ENCODE measurements around the gene PEX19.

DNA sequence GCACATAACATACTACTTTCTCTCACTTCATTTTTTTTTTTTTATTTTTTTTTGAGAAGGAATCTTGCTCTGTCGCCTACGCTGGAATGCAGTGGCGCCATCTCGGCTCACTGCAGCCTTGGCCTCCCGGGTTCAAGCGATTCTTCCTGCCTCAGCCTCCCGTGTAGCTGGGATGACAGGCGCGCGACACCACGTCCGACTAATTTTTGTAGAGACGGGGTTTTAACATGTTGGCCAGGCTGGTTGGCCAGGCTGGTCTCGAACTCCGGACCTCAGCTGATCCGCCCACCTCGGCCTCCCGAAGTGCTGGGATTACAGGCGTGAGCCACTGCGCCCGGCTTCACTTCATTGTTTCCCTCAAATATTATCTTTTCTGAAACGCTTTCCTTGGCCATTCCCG is 573 bp upstream of the PEX19 start:
- TF ChIP-seq, protein P1, sequence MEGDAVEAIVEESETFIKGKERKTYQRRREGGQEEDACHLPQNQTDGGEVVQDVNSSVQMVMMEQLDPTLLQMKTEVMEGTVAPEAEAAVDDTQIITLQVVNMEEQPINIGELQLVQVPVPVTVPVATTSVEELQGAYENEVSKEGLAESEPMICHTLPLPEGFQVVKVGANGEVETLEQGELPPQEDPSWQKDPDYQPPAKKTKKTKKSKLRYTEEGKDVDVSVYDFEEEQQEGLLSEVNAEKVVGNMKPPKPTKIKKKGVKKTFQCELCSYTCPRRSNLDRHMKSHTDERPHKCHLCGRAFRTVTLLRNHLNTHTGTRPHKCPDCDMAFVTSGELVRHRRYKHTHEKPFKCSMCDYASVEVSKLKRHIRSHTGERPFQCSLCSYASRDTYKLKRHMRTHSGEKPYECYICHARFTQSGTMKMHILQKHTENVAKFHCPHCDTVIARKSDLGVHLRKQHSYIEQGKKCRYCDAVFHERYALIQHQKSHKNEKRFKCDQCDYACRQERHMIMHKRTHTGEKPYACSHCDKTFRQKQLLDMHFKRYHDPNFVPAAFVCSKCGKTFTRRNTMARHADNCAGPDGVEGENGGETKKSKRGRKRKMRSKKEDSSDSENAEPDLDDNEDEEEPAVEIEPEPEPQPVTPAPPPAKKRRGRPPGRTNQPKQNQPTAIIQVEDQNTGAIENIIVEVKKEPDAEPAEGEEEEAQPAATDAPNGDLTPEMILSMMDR (IDR thresholded peaks at IDR 0.05) = no peak
- TF ChIP-seq POLR2A (IDR thresholded peaks at IDR 0.05) = no peak
